AG04450 (cell line): ENCODE measurements around the gene RGSL1. TPM values are rescaled to one million over a fixed set of nuclear protein-coding genes. Genes with fewer than 3 reads are reported as not detected.

ENCODE experiments used
- CTCF ChIA-PET: fragments of 300-600, 350-600 bp; formaldehyde crosslinking; extraction: SDS; loops from one replicate; lab custom pipeline; 2022; ENCODE audit warnings: antibody characterized with exemption, inconsistent platforms; lab: Charles Lee
- POLR2A ChIA-PET: fragments of 350-600 bp; formaldehyde crosslinking; extraction: SDS; loops from one replicate; lab custom pipeline; 2021; ENCODE audit warnings: antibody characterized with exemption, inconsistent platforms; lab: Yijun Ruan, JAX
- DNase-seq: peaks from one replicate; pipeline ENCODE4 v3.0.0-alpha.2; 2011; ENCODE audit warnings: low read depth, low spot score
- H3K27ac ChIP-seq: one replicate; pipeline ENCODE4 v1.5.1; 2012; ENCODE audit warnings: low read depth, low read length, control low read depth
- H3K27me3 ChIP-seq: one replicate; pipeline ENCODE4 v1.6.0; 2012; ENCODE audit warnings: low read length; ENCODE audit not compliant: control insufficient read depth, insufficient read depth
- H3K4me3 ChIP-seq: 2 replicates; pipeline ENCODE4 v1.5.1; 2011; ENCODE audit warnings: mild to moderate bottlenecking, low read depth, low read length, control low read depth
- H3K9me3 ChIP-seq: 2 replicates; pipeline ENCODE4 v1.5.1; 2012; ENCODE audit warnings: low read length; ENCODE audit not compliant: control insufficient read depth, insufficient read depth
- polyA plus RNA-seq: library from polyadenylated mRNA; depleted of rRNA; stranded (reverse); fragments of >200 nt; gene quantifications from 2 replicates; pipeline ENCODE4 v1.2.3, GENCODE V29; 2011
- TF ChIP-seq, protein P1 (sequence below): IDR thresholded peaks from 2 replicates; pipeline ENCODE4 v1.5.1; 2011; ENCODE audit warnings: low read depth, low read length, control low read depth, inconsistent platforms

RGSL1 gene
- polyA plus RNA-seq, 1 experiment = not detected

DNA sequence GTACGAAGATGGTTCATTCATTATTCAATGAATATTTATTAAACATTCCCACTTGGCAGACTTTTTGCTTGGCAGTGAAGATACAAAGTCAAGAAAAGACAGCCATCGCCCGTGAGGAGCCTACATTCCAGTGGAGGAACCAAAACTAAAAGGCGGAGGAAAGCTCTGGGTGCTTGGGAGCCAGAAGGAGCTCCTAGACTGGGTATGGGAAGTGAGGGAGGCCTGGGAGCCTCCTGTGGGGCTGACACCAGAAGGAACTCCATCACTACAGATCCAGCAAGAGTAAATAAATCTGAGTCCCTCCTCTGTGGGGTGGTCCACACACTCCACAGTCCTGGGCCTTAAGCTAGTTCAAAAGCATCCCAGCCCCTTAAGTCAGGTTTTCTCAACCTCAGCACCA is 124.2 kb downstream of the RGSL1 start:
- CTCF ChIA-PET = interaction anchor here (1.2 to 3.2 kb wide), 3 partner anchors 19 to 27 kb away, joined by 3 to 22 read pairs (median 5); no protein-coding TSS in a partner anchor

DNA sequence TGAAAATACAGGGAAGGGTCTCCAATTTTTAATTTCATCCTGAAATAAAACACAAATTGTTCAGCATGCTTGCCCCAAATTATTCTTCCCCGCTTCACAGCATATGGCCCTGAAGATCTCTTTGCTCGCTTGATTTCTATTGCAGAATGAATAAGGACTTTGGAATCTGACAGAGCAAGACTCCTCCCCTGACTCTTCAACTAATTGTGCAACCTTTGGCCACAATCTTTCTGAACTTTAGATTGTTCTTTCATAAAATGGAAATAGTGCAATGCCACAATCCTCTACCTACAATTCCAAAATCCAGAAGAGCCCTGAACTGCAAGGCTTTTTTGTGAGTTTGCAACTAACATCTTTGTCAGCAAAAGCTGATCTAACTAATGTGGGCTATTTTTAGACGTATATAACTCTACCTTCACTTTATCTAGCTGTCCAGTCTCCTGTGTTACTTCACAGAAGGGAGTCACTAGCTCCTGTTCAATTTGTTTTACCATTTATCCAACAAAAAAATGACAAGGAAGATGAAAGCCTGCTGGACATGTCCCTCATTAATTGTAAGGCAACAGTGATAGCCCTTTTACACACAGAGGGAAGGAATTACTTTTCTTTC is 125.7 kb downstream of the RGSL1 start:
- ChIA-PET POLR2A (no interaction called here), CTCF (interaction anchor here (0.8 to 3.2 kb wide), 3 partner anchors 20 to 211 kb away, joined by 3 to 22 read pairs (median 5); no protein-coding TSS in a partner anchor)
- DNase-seq = peak; percentile 7
- no peaks in the 10 kb centered on the region for H3K9me3 ChIP-seq
- no peaks in the 10 kb centered on the region for H3K27me3 ChIP-seq
- no peak overlapping the region for H3K4me3 ChIP-seq
- TF ChIP-seq, protein P1, sequence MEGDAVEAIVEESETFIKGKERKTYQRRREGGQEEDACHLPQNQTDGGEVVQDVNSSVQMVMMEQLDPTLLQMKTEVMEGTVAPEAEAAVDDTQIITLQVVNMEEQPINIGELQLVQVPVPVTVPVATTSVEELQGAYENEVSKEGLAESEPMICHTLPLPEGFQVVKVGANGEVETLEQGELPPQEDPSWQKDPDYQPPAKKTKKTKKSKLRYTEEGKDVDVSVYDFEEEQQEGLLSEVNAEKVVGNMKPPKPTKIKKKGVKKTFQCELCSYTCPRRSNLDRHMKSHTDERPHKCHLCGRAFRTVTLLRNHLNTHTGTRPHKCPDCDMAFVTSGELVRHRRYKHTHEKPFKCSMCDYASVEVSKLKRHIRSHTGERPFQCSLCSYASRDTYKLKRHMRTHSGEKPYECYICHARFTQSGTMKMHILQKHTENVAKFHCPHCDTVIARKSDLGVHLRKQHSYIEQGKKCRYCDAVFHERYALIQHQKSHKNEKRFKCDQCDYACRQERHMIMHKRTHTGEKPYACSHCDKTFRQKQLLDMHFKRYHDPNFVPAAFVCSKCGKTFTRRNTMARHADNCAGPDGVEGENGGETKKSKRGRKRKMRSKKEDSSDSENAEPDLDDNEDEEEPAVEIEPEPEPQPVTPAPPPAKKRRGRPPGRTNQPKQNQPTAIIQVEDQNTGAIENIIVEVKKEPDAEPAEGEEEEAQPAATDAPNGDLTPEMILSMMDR = no peak
- no peak overlapping the region for H3K27ac ChIP-seq

More for the DNA sequence above, 124.2 kb downstream of the RGSL1 start:
- H3K27ac ChIP-seq = no peak overlapping the region
- POLR2A ChIA-PET = no interaction called here
- no peaks in the 10 kb centered on the region for H3K9me3 ChIP-seq
- DNase-seq = no peak
- H3K4me3 ChIP-seq = no peak overlapping the region
- no peaks in the 10 kb centered on the region for H3K27me3 ChIP-seq
- TF ChIP-seq, protein P1 = no peak

DNA sequence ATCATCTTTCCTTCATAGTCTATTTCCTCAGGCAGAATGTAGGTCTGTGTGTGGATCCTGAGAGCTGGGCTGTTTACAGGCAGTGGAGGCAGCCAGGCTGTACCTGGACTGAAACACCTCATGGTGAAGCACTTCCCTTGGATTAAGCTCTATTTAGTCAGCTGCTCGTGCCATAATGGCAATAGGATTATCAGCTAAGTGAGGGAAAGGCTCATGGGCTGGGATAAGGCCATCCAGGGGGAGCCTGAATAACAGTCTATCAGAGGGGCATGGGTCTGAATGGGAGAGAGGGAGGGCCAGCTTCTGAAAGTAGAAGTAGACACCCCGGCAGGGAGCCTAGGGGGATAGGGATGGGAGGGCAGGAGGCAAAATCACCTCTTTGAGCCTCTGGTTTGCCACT is 130.8 kb downstream of the RGSL1 start:
- no peak for DNase-seq
- Histone ChIP-seq H3K27me3 (no peaks in the 10 kb centered on the region), H3K27ac (no peak overlapping the region), H3K9me3 (no peaks in the 10 kb centered on the region), H3K4me3 (no peak overlapping the region)
- TF ChIP-seq, protein P1 = no peak
- ChIA-PET CTCF (interaction anchor here (1.3 kb wide), 1 partner anchor 15 kb away, joined by 4 read pairs; no protein-coding TSS in a partner anchor), POLR2A (no interaction called here)

DNA sequence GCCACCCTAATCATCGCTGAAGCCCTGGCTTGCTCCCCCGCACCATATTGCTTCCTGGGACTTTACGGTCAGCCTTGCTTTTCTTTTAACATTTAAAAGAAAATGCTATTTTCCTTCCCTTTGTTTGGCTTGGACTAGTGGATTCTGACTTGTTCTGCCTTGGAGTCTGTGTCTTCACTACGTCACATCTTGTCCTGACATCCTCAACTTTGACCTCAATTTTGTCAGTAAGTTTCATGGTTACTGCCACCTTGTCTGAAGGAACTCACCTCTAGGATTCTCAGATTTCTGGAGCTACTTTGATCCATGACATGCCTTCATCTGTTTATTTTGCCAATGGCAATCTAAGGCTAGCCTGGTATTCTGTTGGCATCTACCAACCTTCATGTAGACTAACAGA is 134.8 kb downstream of the RGSL1 start:
- H3K27ac ChIP-seq = no peak overlapping the region
- ChIA-PET POLR2A (no interaction called here), CTCF (no interaction called here)
- no peak for DNase-seq
- H3K4me3 ChIP-seq = no peak overlapping the region
- no peaks in the 10 kb centered on the region for H3K27me3 ChIP-seq
- TF ChIP-seq, protein P1 = no peak
- H3K9me3 ChIP-seq = no peaks in the 10 kb centered on the region

DNA sequence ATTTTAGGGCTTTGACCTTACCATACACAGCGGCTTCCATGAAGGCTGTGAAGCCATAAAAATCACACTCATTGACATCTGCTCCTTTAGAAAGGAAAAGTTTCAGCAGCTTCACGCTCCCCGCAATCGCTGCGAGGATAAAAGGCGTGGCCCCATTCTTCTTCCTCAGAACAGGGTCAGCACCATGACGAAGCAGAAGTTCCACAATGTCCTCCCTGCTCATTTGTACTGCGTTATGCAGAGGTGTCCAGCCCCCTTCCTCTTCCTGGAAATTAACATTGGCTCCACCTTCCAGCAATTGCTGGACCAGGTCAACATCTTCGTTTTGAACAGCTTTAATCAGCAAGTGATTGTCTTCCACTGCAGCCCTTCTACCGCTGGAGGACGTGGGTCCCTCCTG is 136.4 kb downstream of the RGSL1 start:
- POLR2A ChIA-PET = no interaction called here
- Histone ChIP-seq H3K9me3 (no peaks in the 10 kb centered on the region), H3K27ac (no peak overlapping the region), H3K27me3 (no peaks in the 10 kb centered on the region), H3K4me3 (no peak overlapping the region)
- CTCF ChIA-PET = interaction anchor here (1.5 kb wide), 1 partner anchor 10 kb away, joined by 3 read pairs; no protein-coding TSS in a partner anchor
- no peak for DNase-seq
- TF ChIP-seq, protein P1 = no peak
